GM21717 (cell line): Measurements from ENCODE around the gene DDAH1.
"Not testable (repeated sequence)": the region's sequence is repeated elsewhere in the genome, so short reads cannot be mapped to it uniquely, and the experiment has no call there.

Experiments
- ATAC-seq: cut with Tn5 transposase; IDR thresholded peaks from one replicate; pipeline ENCODE4 v1.9.1; 2021; ENCODE audit warnings: mild to moderate bottlenecking, moderate library complexity; ENCODE audit not compliant: unreplicated experiment

DDAH1 gene

GRCh38 chr1:85471558-85471957, 6.6 kb upstream of the DDAH1 start:
- no peak for ATAC-seq

- not testable (repeated sequence) for ATAC-seq
These were observed 5.2 kb upstream of the DDAH1 start for GRCh38 chr1:85470130-85470529.

- ATAC-seq, result no peak
These were observed 3.1 kb upstream of the DDAH1 start for GRCh38 chr1:85467929-85468540.

- no peak for ATAC-seq
These were observed 2.1 kb upstream of the DDAH1 start for GRCh38 chr1:85467036-85467435.

- ATAC-seq, result no peak
These were observed 801 bp upstream of the DDAH1 start for GRCh38 chr1:85465786-85466134.

GRCh38 chr1:85464497-85465098, 361 bp downstream of the DDAH1 start:
- ATAC-seq, result peak; percentile 69

GRCh38 chr1:85463731-85464496, 1.0 kb downstream of the DDAH1 start:
- no peak for ATAC-seq

GRCh38 chr1:85462931-85463649, 1.9 kb downstream of the DDAH1 start:
- ATAC-seq, result no peak

- no peak for ATAC-seq
These were observed 3.6 kb downstream of the DDAH1 start for GRCh38 chr1:85461216-85461918.

GRCh38 chr1:85460555-85461088, 4.3 kb downstream of the DDAH1 start:
- ATAC-seq, result no peak

GRCh38 chr1:85459290-85459689, 5.7 kb downstream of the DDAH1 start:
- no peak for ATAC-seq

GRCh38 chr1:85454214-85454613, 10.7 kb downstream of the DDAH1 start:
- no peak for ATAC-seq

- no peak for ATAC-seq
These were observed 11.2 kb downstream of the DDAH1 start for GRCh38 chr1:85453640-85454194.

GRCh38 chr1:85452948-85453347, 12.0 kb downstream of the DDAH1 start:
- no peak for ATAC-seq

GRCh38 chr1:85451236-85451830, 13.6 kb downstream of the DDAH1 start:
- no peak for ATAC-seq

- ATAC-seq, result no peak
These were observed 14.1 kb downstream of the DDAH1 start for GRCh38 chr1:85450832-85451231.

- no peak for ATAC-seq
These were observed 15.6 kb downstream of the DDAH1 start for GRCh38 chr1:85449356-85449755.

- ATAC-seq, result no peak
These were observed 16.6 kb downstream of the DDAH1 start for GRCh38 chr1:85448358-85448757.

- ATAC-seq, result no peak
These were observed 17.7 kb downstream of the DDAH1 start for GRCh38 chr1:85447006-85447943.
